Neural progenitor cell (in vitro differentiated cells): ENCODE data around the gene WDR54.

Experiments used
- EZH2 ChIP-seq: fragments of 200-600 bp; sonication (generic); IDR thresholded peaks from 2 replicates; pipeline ENCODE4 v1.6.1; 2017; ENCODE audit warnings: antibody characterized with exemption, mild to moderate bottlenecking, moderate library complexity
- EZH2phosphoT487 ChIP-seq: fragments of 200-600 bp; sonication (generic); IDR thresholded peaks from 2 replicates; pipeline ENCODE4 v1.6.1; 2017; ENCODE audit warnings: antibody characterized with exemption
- TF ChIP-seq, protein P1 (sequence below): fragments of 200-600 bp; sonication (generic); IDR thresholded peaks from 2 replicates; pipeline ENCODE4 v1.5.1; 2017; ENCODE audit warnings: antibody characterized with exemption, mild to moderate bottlenecking

DNA sequence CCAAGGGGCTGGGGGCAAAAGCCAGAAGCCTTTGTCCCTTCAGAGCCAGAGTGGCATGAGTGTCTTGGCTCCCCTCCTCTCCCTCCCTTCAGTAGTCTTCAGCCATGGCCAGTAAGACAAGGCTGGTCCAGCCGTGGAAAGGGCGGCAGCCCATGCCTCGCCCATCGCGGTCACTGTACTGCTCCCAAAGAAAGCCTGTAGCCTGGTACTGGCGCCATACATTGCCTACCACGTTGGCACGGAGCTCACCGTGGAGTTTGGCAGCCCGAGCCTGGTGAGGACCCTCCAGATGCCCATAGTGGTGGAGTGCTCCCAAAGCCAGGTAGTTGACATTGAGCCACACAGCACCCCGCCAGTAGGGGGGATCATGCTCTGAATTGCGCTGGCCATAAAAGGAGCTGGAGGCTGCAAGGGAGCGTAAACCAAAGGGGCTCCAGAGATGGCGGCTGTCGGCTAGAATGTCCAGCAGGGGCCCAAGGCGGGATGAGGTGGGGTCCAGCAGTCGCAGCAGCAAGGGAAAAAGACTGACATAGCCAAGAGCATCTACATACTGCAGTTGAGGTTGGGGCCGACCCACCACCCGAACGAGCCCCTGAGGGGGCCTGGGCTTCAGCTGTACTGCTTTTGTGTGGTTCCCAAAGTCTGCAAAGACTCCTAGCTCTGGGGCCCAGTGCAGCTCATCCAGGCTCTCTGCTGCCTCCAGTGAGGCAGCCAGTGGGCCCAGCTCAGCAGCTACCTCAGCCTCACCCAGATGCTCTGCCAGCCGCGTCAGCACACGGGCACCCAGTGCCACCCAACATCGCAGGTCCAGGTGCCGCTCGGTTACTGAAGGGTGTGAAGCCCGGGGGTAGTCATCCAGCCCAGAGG lies 39.9 kb downstream of the WDR54 start:
- TF ChIP-seq, protein P1, sequence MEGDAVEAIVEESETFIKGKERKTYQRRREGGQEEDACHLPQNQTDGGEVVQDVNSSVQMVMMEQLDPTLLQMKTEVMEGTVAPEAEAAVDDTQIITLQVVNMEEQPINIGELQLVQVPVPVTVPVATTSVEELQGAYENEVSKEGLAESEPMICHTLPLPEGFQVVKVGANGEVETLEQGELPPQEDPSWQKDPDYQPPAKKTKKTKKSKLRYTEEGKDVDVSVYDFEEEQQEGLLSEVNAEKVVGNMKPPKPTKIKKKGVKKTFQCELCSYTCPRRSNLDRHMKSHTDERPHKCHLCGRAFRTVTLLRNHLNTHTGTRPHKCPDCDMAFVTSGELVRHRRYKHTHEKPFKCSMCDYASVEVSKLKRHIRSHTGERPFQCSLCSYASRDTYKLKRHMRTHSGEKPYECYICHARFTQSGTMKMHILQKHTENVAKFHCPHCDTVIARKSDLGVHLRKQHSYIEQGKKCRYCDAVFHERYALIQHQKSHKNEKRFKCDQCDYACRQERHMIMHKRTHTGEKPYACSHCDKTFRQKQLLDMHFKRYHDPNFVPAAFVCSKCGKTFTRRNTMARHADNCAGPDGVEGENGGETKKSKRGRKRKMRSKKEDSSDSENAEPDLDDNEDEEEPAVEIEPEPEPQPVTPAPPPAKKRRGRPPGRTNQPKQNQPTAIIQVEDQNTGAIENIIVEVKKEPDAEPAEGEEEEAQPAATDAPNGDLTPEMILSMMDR, result peak; percentile 16
- no peak for TF ChIP-seq EZH2
- TF ChIP-seq EZH2phosphoT487, result no peak
